Type B pancreatic cell (in vitro differentiated cells): ENCODE results near the gene CORO2A. TPM values are rescaled to one million over a fixed set of nuclear protein-coding genes. Genes with fewer than 3 reads are reported as not detected.
A peak's percentile ranks its signal among the peaks of the same experiment; 100 is the strongest.
"Not testable (repeated sequence)": the region's sequence is repeated elsewhere in the genome, so short reads cannot be mapped to it uniquely, and the experiment has no call there.

Experiments used
- DNase-seq: peaks from one replicate; pipeline ENCODE4 v3.0.0; 2021; ENCODE audit warnings: mixed read lengths; ENCODE audit not compliant: unreplicated experiment; ENCODE audit errors: extremely low spot score
- H3K27ac Mint-ChIP-seq: 2 replicates; pipeline ENCODE4 v1.8.0; 2021; ENCODE audit warnings: mild to moderate bottlenecking, mixed read lengths
- H3K27me3 Mint-ChIP-seq: 2 replicates; pipeline ENCODE4 v1.8.0; 2021; ENCODE audit warnings: mixed read lengths
- H3K36me3 Mint-ChIP-seq: 2 replicates; pipeline ENCODE4 v1.8.0; 2021; ENCODE audit warnings: mixed read lengths
- H3K4me1 Mint-ChIP-seq: one replicate; pipeline ENCODE4 v1.8.0; 2021; ENCODE audit warnings: mixed read lengths; ENCODE audit not compliant: unreplicated experiment
- H3K4me3 Mint-ChIP-seq: 2 replicates; pipeline ENCODE4 v1.8.0; 2021; ENCODE audit warnings: mild to moderate bottlenecking, mixed read lengths
- H3K9me3 Mint-ChIP-seq: 2 replicates; pipeline ENCODE4 v1.8.0; 2021; ENCODE audit warnings: mixed read lengths
- total RNA-seq: library from RNA; stranded (reverse); gene quantifications from 2 replicates; pipeline ENCODE4 v1.2.1, GENCODE V29; 2021; ENCODE audit warnings: low replicate concordance
- TF ChIP-seq, protein P1 (sequence below): fragments of 200-600 bp; sonication (generic); conservative IDR thresholded peaks from 2 replicates; pipeline ENCODE4 v1.5.0; 2021; ENCODE audit warnings: antibody characterized with exemption, mild to moderate bottlenecking

CORO2A gene
- total RNA-seq, 1 donor from 2014 or later = 9.9 TPM

DNA sequence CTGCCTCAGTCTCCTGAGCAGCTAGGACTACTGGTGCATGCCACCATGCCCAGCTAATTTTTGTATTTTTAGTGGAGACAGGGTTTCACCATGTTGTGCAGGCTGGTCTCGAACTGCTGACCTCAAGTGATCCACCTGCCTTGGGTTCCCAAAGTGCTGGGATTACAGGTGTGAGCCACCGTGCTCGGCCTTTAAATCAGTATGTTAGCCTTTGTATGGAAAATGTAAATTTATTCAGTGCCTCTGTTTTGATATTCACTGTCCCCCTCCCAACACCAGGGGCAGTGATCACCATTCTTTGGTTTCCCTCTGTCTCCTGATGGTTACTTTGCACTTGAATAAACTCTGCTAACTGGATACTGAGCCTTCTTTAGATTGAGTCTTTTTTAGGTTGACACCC, 101.8 kb downstream of the CORO2A start:
- H3K4me3 Mint-ChIP-seq, H3K36me3 Mint-ChIP-seq, H3K27ac Mint-ChIP-seq, H3K9me3 Mint-ChIP-seq, DNase-seq, H3K27me3 Mint-ChIP-seq: not testable (repeated sequence)
- H3K4me1 Mint-ChIP-seq = peaks cover 11% of the 10 kb centered on the region
- TF ChIP-seq, protein P1, sequence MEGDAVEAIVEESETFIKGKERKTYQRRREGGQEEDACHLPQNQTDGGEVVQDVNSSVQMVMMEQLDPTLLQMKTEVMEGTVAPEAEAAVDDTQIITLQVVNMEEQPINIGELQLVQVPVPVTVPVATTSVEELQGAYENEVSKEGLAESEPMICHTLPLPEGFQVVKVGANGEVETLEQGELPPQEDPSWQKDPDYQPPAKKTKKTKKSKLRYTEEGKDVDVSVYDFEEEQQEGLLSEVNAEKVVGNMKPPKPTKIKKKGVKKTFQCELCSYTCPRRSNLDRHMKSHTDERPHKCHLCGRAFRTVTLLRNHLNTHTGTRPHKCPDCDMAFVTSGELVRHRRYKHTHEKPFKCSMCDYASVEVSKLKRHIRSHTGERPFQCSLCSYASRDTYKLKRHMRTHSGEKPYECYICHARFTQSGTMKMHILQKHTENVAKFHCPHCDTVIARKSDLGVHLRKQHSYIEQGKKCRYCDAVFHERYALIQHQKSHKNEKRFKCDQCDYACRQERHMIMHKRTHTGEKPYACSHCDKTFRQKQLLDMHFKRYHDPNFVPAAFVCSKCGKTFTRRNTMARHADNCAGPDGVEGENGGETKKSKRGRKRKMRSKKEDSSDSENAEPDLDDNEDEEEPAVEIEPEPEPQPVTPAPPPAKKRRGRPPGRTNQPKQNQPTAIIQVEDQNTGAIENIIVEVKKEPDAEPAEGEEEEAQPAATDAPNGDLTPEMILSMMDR = peak; percentile 52

DNA sequence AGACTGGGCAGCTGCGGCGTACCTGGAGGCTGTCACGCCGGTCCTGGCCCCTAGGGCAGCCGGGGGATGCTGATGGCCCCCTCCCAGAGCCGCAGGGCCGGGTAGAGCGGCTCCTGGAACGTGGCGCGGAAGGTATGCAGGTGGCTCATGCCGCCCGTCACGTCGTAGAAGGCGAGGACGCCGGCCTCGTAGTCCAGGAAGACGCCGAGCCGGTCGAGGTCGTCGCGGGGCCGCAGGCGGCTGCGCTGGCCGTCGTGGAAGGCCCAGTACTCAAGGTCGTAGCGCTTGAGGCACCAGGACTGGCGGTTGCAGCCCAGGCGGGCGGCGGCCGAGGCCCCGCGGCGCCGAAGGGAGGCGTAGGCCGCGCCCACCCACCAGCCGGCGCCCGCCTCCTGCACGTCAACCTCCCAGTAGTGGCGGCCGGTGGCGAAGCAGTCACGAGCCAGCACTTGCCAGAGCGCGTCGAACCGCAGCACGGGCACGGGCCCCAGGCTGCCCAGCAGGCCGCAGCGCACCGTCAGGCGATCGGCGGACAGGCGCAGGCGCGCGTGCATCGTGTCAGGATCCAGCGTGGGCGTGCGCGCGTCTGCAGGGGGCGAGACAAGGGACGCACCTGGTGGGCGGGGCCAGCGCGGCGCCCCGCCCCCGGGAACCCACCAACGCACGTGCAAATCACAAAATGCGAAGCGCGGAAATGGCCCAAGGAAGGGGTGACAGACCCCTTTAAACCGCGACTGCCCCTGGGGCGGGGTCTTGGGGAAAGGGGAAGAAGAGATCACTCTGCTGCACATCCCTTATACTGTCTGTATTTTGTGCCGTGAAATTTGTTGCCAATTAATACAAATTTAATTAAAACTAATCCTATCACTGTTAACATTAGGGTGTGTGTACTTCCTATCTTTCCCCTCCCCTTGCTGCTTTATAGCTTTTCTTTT, 104.8 kb downstream of the CORO2A start:
- peak overlapping the region; percentile 26 for H3K4me3 Mint-ChIP-seq
- H3K27me3 Mint-ChIP-seq = peaks cover 3% of the 10 kb centered on the region
- H3K36me3 Mint-ChIP-seq = peaks cover 17% of the 10 kb centered on the region
- no peaks in the 10 kb centered on the region for H3K9me3 Mint-ChIP-seq
- no peak overlapping the region for H3K27ac Mint-ChIP-seq
- TF ChIP-seq, protein P1 = peak; percentile 18
- DNase-seq = no peak
- H3K4me1 Mint-ChIP-seq = peaks cover 17% of the 10 kb centered on the region

DNA sequence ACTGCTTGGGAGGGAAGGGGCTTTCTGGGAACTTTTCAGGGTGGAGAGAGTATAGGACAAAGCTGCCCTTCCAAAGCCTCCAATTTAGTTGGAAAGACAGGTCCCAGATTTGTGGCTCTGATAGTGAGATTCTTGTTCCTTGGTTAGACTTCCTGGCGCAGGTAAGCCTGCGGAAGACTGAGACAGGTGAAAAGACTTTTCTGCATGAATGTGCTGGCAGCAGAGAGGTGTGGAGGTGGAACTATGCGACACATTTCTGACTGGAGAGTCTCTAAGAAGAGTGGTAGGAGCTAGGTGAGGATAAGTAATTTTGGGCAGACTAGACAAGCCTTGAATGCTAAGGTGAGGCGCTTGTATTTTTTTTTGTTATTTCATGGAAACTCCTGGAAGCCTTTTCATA, 106.0 kb downstream of the CORO2A start:
- TF ChIP-seq, protein P1 = no peak
- H3K27ac Mint-ChIP-seq = peak overlapping the region; percentile 34
- peaks cover 17% of the 10 kb centered on the region for H3K4me1 Mint-ChIP-seq
- no peak for DNase-seq
- peaks cover 21% of the 10 kb centered on the region for H3K36me3 Mint-ChIP-seq
- H3K27me3 Mint-ChIP-seq = no peaks in the 10 kb centered on the region
- peak overlapping the region; percentile 20 for H3K4me3 Mint-ChIP-seq
- no peaks in the 10 kb centered on the region for H3K9me3 Mint-ChIP-seq

DNA sequence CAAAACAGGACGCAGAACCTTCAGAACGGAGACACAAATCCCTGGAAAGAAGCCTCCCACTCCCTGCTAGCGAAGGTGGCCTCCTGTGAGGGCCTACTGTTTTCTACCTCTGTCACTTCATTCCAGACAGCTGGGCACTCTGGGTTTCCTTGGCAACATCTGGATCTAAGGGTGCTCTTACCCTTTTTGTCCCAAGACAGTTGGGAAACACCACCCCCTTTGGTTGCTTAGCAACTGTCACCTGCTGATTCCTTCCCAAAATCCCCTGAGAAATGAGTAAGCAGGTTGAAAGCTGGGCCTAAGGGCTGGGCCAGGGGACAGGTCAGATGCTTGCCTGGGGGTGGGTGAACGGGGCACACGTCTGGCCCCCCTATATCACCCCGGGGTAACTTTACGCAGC, 106.5 kb downstream of the CORO2A start:
- Mint-ChIP-seq H3K36me3 (peaks cover 21% of the 10 kb centered on the region), H3K4me1 (peaks cover 17% of the 10 kb centered on the region), H3K27ac (no peak overlapping the region), H3K9me3 (no peaks in the 10 kb centered on the region), H3K4me3 (no peak overlapping the region), H3K27me3 (no peaks in the 10 kb centered on the region)
- TF ChIP-seq, protein P1 = no peak
- DNase-seq = no peak

DNA sequence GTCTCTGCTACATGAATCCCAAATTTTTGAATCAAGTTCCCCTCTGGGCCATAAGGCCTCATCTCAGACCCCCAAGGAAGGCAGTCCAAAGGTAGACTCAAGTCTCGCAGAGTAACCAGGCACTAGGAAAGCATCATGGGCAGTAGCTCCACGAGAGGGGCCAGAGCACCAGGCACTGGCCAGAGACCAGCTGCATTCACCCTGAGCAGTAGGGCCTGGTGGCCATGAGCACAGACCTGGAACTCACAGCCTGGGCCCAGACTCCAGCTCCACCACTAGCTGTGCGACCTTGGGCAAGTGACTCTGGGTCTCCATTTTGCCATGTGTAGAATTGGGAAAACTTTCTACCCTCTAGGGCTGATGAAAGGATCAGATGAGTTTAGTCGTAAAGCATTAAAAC, 107.4 kb downstream of the CORO2A start:
- Mint-ChIP-seq H3K27me3 (no peaks in the 10 kb centered on the region), H3K27ac (peak overlapping the region; percentile 22), H3K9me3 (no peaks in the 10 kb centered on the region), H3K4me1 (peaks cover 17% of the 10 kb centered on the region), H3K36me3 (peaks cover 21% of the 10 kb centered on the region), H3K4me3 (no peak overlapping the region)
- DNase-seq = no peak
- TF ChIP-seq, protein P1 = no peak
